Bronchial epithelial cell (primary cell): ENCODE results near the gene POR. TPM values are rescaled to one million over a fixed set of nuclear protein-coding genes. Genes with fewer than 3 reads are reported as not detected.
A peak's percentile ranks its signal among the peaks of the same experiment; 100 is the strongest.
"Not testable (repeated sequence)": the region's sequence is repeated elsewhere in the genome, so short reads cannot be mapped to it uniquely, and the experiment has no call there.

Experiments used
- DNase-seq: peaks from one replicate; pipeline ENCODE4 v3.0.0-alpha.2; 2010; ENCODE audit warnings: low read depth
- FAIRE-seq: peaks from 2 replicates; lab custom pipeline; 2011; peaks lifted over from hg19 to GRCh38; lab: Jason Lieb, UNC
- H3K27me3 ChIP-seq: 2 replicates; pipeline ENCODE4 v1.5.1; 2011; ENCODE audit warnings: low read length; ENCODE audit not compliant: control insufficient read depth, insufficient read depth
- H3K36me3 ChIP-seq: 2 replicates; pipeline ENCODE4 v1.5.1; 2011; ENCODE audit warnings: low read length; ENCODE audit not compliant: control insufficient read depth, insufficient read depth
- H3K4me3 ChIP-seq: 2 replicates; pipeline ENCODE4 v1.5.1; 2011; ENCODE audit warnings: mild to moderate bottlenecking, low read depth, low read length, control low read depth
- total RNA-seq: library from RNA; depleted of rRNA; stranded (reverse); fragments of >200 nt; gene quantifications from 2 replicates; pipeline ENCODE4 v1.2.1, GENCODE V29; 2014
- TF ChIP-seq, protein P1 (sequence below): IDR thresholded peaks from 2 replicates; pipeline ENCODE4 v1.5.1; 2011; ENCODE audit warnings: mild to moderate bottlenecking, moderate library complexity, low read length, control low read depth, inconsistent platforms; ENCODE audit not compliant: insufficient read depth, severe bottlenecking

POR gene
- total RNA-seq, 1 donor from 2014 or later, result 75.0 TPM

GRCh38 chr7:76016191-76016947 lies 101.4 kb downstream of the POR start:
- TF ChIP-seq, protein P1, sequence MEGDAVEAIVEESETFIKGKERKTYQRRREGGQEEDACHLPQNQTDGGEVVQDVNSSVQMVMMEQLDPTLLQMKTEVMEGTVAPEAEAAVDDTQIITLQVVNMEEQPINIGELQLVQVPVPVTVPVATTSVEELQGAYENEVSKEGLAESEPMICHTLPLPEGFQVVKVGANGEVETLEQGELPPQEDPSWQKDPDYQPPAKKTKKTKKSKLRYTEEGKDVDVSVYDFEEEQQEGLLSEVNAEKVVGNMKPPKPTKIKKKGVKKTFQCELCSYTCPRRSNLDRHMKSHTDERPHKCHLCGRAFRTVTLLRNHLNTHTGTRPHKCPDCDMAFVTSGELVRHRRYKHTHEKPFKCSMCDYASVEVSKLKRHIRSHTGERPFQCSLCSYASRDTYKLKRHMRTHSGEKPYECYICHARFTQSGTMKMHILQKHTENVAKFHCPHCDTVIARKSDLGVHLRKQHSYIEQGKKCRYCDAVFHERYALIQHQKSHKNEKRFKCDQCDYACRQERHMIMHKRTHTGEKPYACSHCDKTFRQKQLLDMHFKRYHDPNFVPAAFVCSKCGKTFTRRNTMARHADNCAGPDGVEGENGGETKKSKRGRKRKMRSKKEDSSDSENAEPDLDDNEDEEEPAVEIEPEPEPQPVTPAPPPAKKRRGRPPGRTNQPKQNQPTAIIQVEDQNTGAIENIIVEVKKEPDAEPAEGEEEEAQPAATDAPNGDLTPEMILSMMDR, result no peak
- peaks cover 4% of the 10 kb centered on the region for H3K36me3 ChIP-seq
- no peak overlapping the region for H3K4me3 ChIP-seq
- DNase-seq (no peak), FAIRE-seq (no peak)
- H3K27me3 ChIP-seq, result no peaks in the 10 kb centered on the region

- not testable (repeated sequence) for H3K27me3 ChIP-seq, H3K4me3 ChIP-seq, FAIRE-seq, DNase-seq, H3K36me3 ChIP-seq
These were observed 103.6 kb downstream of the POR start for GRCh38 chr7:76018520-76018919.

GRCh38 chr7:76020031-76020714 lies 105.2 kb downstream of the POR start:
- TF ChIP-seq, protein P1, result peak; percentile 96
- DNase-seq (peak; percentile 43), FAIRE-seq (peak; percentile 13)
- H3K36me3 ChIP-seq, result peaks cover 4% of the 10 kb centered on the region
- H3K4me3 ChIP-seq, result no peak overlapping the region
- no peaks in the 10 kb centered on the region for H3K27me3 ChIP-seq

- Histone ChIP-seq H3K36me3 (peaks cover 5% of the 10 kb centered on the region), H3K27me3 (no peaks in the 10 kb centered on the region), H3K4me3 (no peak overlapping the region)
- TF ChIP-seq, protein P1, result no peak
- no peak for DNase-seq
- no peak for FAIRE-seq
These were observed 107.2 kb downstream of the POR start for GRCh38 chr7:76022026-76022780.

DNA sequence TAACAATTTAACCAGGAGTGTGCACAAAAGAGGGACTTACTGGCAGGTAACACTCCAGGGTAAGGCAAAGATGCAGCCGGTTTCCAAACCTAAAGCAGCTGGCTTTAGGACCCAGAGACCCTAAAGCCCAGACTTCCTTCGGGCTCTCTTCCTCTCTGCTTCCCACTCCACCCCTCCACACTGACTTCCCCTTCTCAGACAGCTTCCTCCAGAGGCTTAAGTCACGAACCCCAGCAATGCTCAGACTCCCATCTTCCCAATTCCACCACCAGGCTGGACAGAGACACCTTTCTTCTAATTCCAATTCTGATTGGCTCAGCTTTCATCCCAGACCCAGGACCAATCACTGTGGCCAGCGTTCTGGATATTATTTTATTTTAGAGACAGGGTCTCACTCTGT lies 108.0 kb downstream of the POR start:
- Histone ChIP-seq H3K27me3 (no peaks in the 10 kb centered on the region), H3K36me3 (peaks cover 8% of the 10 kb centered on the region), H3K4me3 (no peak overlapping the region)
- TF ChIP-seq, protein P1, result no peak
- no peak for DNase-seq
- FAIRE-seq, result no peak

DNA sequence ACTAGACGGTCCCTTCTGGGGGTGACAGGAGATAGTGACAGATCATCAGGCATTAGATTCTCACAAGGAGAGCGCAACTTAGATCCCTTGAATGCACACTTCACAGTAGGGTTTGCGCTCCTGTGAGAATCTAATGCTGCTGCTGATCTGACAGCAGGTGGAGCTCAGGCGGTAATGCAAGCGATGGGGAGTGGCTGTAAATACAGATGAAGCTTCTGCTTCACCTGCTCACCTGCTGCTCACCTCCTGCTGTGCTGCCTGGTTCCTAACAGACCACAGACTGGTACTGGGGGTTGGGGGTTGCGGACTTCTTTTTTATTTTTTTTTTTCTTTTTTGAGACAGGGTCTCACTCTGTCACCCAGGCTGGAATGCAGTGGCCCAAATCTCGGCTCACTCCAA lies 114.7 kb downstream of the POR start:
- H3K36me3 ChIP-seq, H3K4me3 ChIP-seq, FAIRE-seq, DNase-seq, H3K27me3 ChIP-seq: not testable (repeated sequence)
